Measurements from ENCODE around the gene CPN2. TPM values are rescaled to one million over a fixed set of nuclear protein-coding genes. Genes with fewer than 3 reads are reported as not detected.

Gene CPN2
- total and polyA plus RNA-seq, 2 experiments from 2014 or later, result 0.10 to 0.14 TPM

- no peaks in the 10 kb centered on the region for H4K20me1 ChIP-seq (replicated peaks; ENCODE audit: insufficient read depth)
- H2AFZ ChIP-seq, result no peak overlapping the region
- TF ChIP-seq EZH2phosphoT487 (IDR thresholded peaks at IDR 0.05; ENCODE audit: unreplicated experiment), result no peak
- TF ChIP-seq ZNF462 (CRISPR knock-in tag; IDR thresholded peaks at IDR 0.05), result no peak
- no peak for TF ChIP-seq EZH2 (IDR thresholded peaks at IDR 0.05; ENCODE audit: low read depth, unreplicated experiment)
- TF ChIP-seq ZNF114 (CRISPR knock-in tag; IDR thresholded peaks at IDR 0.05), result no peak
- TF ChIP-seq NANOG (IDR thresholded peaks at IDR 0.05; ENCODE audit: borderline replicate concordance), result no peak
- TF ChIP-seq REST (IDR thresholded peaks at IDR 0.05; ENCODE audit: unreplicated experiment), result no peak
- TF ChIP-seq POLR2AphosphoS5 (IDR thresholded peaks at IDR 0.05; ENCODE audit: low read depth), result no peak
- no peak for TF ChIP-seq ZNF331 (CRISPR knock-in tag; IDR thresholded peaks at IDR 0.05; ENCODE audit: low read depth)
- no peak for TF ChIP-seq STAT1 (IDR thresholded peaks at IDR 0.05; ENCODE audit: unreplicated experiment)
- TF ChIP-seq CTCF (conservative IDR thresholded peaks at IDR 0.05; ENCODE audit: low read depth in 2 of 2), result no peak
- TF ChIP-seq JUNB (IDR thresholded peaks at IDR 0.05; ENCODE audit: unreplicated experiment), result no peak
- no peak for TF ChIP-seq CREB1 (CRISPR knock-in tag; IDR thresholded peaks at IDR 0.05; ENCODE audit: low read depth)
- TF ChIP-seq ETS1 (IDR thresholded peaks at IDR 0.05), result no peak
- Mint-ChIP-seq H3K4me1 (peaks cover 4% of the 10 kb centered on the region; the same call in 1 of the 3 replicates), H3K9me3 (no peaks in the 10 kb centered on the region), H3K4me3 (no peak overlapping the region), H3K36me3 (ENCODE audit: low read depth) (no peaks in the 10 kb centered on the region), H3K27ac (no peak overlapping the region), H3K27me3 (ENCODE audit: insufficient read depth, low read depth, poor library complexity) (peaks cover 6% of the 10 kb centered on the region)
- H3F3A ChIP-seq (replicated peaks; ENCODE audit: low read depth), result no peaks in the 10 kb centered on the region
- H3K79me2 ChIP-seq (replicated peaks; ENCODE audit: insufficient read depth), result no peaks in the 10 kb centered on the region
- no peaks in the 10 kb centered on the region for H3K4me1 ChIP-seq (ENCODE audit: insufficient read depth)
- no peaks in the 10 kb centered on the region for H3K27me3 ChIP-seq (ENCODE audit: insufficient read depth)
- no peak for DNase-seq (ENCODE audit: low spot score)
- H3K4me2 ChIP-seq, result no peak overlapping the region
- 0 out of 2 replicates have a peak, but pooled peaks cover 11% of the 10 kb centered on the region for H3K9me2 ChIP-seq (ENCODE audit: insufficient read depth)
- no peak overlapping the region for H3K27ac ChIP-seq (ENCODE audit: low read depth)
- no peak overlapping the region for H3K4me3 ChIP-seq
- no peak for ATAC-seq
- H3K36me3 ChIP-seq (ENCODE audit: insufficient read depth), result no peaks in the 10 kb centered on the region
These were observed 9.4 kb upstream of the CPN2 start for GRCh38 chr3:194360568-194360967.

Data from GM23338 (cell line).